Measurements from ENCODE around the gene IRX4.

DNA sequence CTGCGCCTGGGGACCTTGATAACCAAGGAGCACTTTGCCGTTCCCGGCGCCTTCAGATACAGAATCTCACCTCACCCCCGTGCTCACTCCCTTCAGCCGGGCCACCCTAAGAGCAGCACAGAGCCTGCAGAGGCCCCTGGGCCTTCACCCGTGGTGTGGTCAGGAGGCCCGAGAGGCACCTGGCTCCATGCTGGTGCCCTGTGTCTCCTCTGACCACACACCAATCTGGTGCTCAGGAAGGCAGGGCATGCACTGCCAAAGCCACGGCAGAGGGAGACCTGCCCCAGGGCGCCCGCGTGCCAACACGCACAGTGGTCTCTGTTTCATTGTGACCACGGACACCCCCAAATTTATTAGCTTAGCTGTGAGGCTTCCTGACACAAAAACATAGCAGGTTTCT, 11.3 kb downstream of the IRX4 start:
- TF ChIP-seq, protein P1, sequence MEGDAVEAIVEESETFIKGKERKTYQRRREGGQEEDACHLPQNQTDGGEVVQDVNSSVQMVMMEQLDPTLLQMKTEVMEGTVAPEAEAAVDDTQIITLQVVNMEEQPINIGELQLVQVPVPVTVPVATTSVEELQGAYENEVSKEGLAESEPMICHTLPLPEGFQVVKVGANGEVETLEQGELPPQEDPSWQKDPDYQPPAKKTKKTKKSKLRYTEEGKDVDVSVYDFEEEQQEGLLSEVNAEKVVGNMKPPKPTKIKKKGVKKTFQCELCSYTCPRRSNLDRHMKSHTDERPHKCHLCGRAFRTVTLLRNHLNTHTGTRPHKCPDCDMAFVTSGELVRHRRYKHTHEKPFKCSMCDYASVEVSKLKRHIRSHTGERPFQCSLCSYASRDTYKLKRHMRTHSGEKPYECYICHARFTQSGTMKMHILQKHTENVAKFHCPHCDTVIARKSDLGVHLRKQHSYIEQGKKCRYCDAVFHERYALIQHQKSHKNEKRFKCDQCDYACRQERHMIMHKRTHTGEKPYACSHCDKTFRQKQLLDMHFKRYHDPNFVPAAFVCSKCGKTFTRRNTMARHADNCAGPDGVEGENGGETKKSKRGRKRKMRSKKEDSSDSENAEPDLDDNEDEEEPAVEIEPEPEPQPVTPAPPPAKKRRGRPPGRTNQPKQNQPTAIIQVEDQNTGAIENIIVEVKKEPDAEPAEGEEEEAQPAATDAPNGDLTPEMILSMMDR (IDR thresholded peaks at IDR 0.05 in 4 of 5, conservative IDR thresholded peaks at IDR 0.05 in 1 of 5), result no peak
- no peak for TF ChIP-seq POLR2A (IDR thresholded peaks at IDR 0.05)

Data from gastrocnemius medialis (tissue), 4 donors.